ENCODE data around the gene TEX9. TPM values are rescaled to one million over a fixed set of nuclear protein-coding genes. Genes with fewer than 3 reads are reported as not detected.
"Not testable (repeated sequence)": the region's sequence is repeated elsewhere in the genome, so short reads cannot be mapped to it uniquely, and the experiment has no call there.

TEX9 gene
- 2.4 to 4.6 TPM (median 3.3 TPM) in 3 replicates for total RNA-seq
- long read RNA-seq, partial matches to known transcripts = 3 of 5 reads
- long read RNA-seq, other reads (novel, unspliced or antisense) = 2 of 5 reads

DNA sequence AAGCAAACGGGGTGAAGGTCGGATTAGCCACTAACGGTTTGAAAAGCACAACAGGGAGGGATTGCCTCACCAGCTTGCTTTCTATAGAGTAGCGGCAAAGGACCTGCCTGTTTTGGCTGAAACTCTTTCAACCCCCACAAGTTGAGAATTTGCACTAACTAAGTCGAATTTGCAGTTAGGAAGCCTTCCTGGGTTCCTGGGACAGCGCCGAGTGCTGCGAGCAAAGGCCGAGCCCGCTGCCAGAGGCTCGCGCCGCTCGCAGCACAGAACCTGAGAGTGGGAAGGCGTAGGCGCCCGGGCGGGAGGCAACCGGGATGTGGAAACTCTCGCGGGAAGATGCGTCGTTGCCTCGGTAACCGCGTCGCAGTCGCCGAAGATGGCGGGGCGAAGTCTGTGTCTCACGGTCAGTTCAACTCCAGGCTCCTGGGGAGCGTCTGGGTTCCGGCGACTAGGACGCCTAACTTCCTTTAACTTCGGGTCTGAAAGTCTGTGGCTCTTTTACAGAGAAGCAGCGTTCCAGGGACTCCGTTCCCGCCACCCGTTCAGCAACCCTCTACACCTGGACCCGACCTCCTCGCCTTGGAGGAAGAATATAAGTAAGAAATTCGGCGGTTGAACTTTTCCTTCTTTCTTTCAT, at the start of gene TEX9:
TEX9 (plus strand) TSS at position 352 of the 637 bp plus-strand sequence; CDS start at position 377, 25 bp downstream.
- peak within 1 kb of the TSS; percentile 89 for H3K4me3 Mint-ChIP-seq (ENCODE audit: unreplicated experiment)
- peaks cover 1% of the 10 kb centered on the region for H3K36me3 Mint-ChIP-seq (ENCODE audit: low read depth)
- peak within 1 kb of the TSS; percentile 74 for H3K27ac Mint-ChIP-seq (ENCODE audit: unreplicated experiment)
- peaks cover 8% of the 10 kb centered on the region for H3K27me3 Mint-ChIP-seq (ENCODE audit: low read depth)
- H3K4me1 Mint-ChIP-seq (ENCODE audit: low read depth) = peaks cover 16% of the 10 kb centered on the region
- peaks cover 8% of the 10 kb centered on the region for H3K9me3 Mint-ChIP-seq (ENCODE audit: low read depth)
- TF ChIP-seq, protein P1, sequence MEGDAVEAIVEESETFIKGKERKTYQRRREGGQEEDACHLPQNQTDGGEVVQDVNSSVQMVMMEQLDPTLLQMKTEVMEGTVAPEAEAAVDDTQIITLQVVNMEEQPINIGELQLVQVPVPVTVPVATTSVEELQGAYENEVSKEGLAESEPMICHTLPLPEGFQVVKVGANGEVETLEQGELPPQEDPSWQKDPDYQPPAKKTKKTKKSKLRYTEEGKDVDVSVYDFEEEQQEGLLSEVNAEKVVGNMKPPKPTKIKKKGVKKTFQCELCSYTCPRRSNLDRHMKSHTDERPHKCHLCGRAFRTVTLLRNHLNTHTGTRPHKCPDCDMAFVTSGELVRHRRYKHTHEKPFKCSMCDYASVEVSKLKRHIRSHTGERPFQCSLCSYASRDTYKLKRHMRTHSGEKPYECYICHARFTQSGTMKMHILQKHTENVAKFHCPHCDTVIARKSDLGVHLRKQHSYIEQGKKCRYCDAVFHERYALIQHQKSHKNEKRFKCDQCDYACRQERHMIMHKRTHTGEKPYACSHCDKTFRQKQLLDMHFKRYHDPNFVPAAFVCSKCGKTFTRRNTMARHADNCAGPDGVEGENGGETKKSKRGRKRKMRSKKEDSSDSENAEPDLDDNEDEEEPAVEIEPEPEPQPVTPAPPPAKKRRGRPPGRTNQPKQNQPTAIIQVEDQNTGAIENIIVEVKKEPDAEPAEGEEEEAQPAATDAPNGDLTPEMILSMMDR (IDR thresholded peaks at IDR 0.05) = no peak
- DNase-seq (ENCODE audit: low spot score) = peak; percentile 95

DNA sequence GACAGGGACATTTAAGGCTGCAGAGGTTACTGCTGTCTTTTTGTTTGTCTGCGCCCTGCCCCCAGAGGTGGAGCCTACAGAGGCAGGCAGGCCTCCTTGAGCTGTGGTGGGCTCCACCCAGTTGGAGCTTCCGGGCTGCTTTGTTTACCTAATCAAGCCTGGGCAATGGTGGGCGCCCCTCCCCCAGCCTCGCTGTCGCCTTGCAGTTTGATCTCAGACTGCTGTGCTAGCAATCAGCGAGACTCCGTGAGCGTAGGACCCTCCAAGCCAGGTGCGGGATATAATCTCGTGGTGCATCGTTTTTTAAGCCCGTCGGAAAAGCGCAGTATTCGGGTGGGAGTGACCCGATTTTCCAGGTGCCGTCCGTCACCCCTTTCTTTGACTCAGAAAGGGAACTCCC, 48.7 kb upstream of the TEX9 start:
- not testable (repeated sequence) for H3K36me3 Mint-ChIP-seq (ENCODE audit: low read depth); H3K27me3 Mint-ChIP-seq (ENCODE audit: low read depth); H3K4me3 Mint-ChIP-seq (ENCODE audit: unreplicated experiment); H3K4me1 Mint-ChIP-seq (ENCODE audit: low read depth); H3K27ac Mint-ChIP-seq (ENCODE audit: unreplicated experiment); DNase-seq (ENCODE audit: low spot score)
- H3K9me3 Mint-ChIP-seq (ENCODE audit: low read depth) = peaks cover 17% of the 10 kb centered on the region

DNA sequence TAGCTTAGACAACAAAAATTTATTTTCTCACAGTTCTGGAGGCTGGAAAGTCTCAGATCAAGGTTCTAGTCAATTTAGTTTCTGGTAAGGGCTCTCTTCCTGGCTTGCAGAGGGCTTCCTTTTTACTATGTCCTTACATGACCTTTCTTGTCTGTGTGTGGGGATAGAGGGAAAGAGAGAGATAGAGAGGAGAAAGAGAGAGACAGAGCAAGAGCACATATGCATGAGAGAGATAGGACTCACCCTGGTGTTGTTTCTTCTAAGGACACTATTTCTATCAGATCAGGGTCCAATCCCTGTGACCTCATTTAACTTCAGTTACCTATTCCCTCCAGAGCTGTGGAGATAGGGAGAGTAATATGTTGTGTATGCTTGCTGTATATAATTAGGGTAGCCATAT, 44.9 kb upstream of the TEX9 start:
- Mint-ChIP-seq H3K36me3 (ENCODE audit: low read depth) (no peaks in the 10 kb centered on the region), H3K4me3 (ENCODE audit: unreplicated experiment) (no peak overlapping the region), H3K27ac (ENCODE audit: unreplicated experiment) (no peak overlapping the region), H3K4me1 (ENCODE audit: low read depth) (no peaks in the 10 kb centered on the region), H3K9me3 (ENCODE audit: low read depth) (peaks cover 17% of the 10 kb centered on the region), H3K27me3 (ENCODE audit: low read depth) (peaks cover 8% of the 10 kb centered on the region)
- DNase-seq (ENCODE audit: low spot score) = no peak
- TF ChIP-seq, protein P1 (IDR thresholded peaks at IDR 0.05) = no peak

DNA sequence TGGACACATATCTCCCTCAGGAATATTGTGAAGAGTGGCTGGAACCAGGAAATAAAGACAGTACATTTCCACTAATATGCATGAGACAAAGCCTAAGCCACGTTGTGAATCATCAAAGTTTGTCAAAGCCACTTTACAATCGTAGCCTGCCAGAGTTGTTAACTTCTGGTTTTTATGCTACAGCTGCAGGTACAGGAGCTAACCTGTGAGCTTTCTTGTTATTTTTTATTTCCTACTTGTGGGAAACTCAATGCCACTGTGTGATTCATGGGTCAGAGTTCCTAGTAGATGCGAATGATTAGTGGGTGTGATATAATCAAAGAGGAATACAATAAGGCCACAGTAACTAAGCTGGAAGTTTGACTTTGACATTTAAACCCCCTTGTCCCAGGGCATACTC, 44.4 kb upstream of the TEX9 start:
- TF ChIP-seq, protein P1 (IDR thresholded peaks at IDR 0.05) = no peak
- no peak overlapping the region for H3K4me3 Mint-ChIP-seq (ENCODE audit: unreplicated experiment)
- H3K9me3 Mint-ChIP-seq (ENCODE audit: low read depth) = peaks cover 17% of the 10 kb centered on the region
- DNase-seq (ENCODE audit: low spot score) = no peak
- peaks cover 8% of the 10 kb centered on the region for H3K27me3 Mint-ChIP-seq (ENCODE audit: low read depth)
- no peak overlapping the region for H3K27ac Mint-ChIP-seq (ENCODE audit: unreplicated experiment)
- no peaks in the 10 kb centered on the region for H3K36me3 Mint-ChIP-seq (ENCODE audit: low read depth)
- H3K4me1 Mint-ChIP-seq (ENCODE audit: low read depth) = no peaks in the 10 kb centered on the region

DNA sequence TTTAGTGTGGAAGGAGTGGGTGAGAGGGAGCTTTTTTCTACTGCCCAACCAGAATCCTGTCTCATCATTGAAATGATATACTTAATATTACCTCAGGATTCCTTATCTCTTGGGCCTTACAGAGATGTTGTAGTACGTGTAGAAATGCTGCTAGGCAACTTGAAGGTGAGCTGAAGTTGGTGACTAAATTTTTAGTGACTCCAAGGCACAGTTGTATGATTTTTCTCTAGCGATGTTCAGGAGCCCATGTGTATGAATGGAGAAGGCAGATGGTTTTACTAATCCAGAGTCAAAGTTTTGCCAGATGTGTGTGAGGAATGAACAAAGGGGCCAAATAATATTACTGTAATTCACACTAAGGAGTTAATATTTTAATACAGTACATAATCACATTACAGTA, 42.8 kb upstream of the TEX9 start:
- no peaks in the 10 kb centered on the region for H3K36me3 Mint-ChIP-seq (ENCODE audit: low read depth)
- H3K9me3 Mint-ChIP-seq (ENCODE audit: low read depth) = peaks cover 13% of the 10 kb centered on the region
- no peak overlapping the region for H3K4me3 Mint-ChIP-seq (ENCODE audit: unreplicated experiment)
- H3K4me1 Mint-ChIP-seq (ENCODE audit: low read depth) = no peaks in the 10 kb centered on the region
- no peak for DNase-seq (ENCODE audit: low spot score)
- H3K27me3 Mint-ChIP-seq (ENCODE audit: low read depth) = peaks cover 8% of the 10 kb centered on the region
- TF ChIP-seq, protein P1 (IDR thresholded peaks at IDR 0.05) = no peak
- H3K27ac Mint-ChIP-seq (ENCODE audit: unreplicated experiment) = no peak overlapping the region

DNA sequence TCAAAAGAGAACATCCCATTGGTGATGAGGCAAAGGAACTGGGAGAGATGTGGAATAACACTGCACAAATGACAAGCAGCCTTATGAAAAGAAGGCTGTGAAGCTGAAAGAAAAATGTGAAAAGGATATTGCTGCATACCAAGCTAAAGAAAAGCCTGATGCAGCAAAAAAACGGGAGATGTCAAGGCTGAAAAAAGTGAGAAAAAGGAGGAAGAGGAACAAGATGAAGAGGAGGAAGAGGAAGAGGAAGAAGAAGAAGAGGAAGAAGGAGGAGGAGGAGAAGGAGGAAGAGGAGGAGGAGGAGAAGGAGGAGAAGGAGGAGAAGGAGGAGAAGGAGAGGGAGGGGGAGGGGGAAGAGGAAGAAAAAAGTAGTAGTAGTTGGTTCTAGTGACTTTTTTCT, 41.8 kb upstream of the TEX9 start:
- peaks cover 5% of the 10 kb centered on the region for H3K9me3 Mint-ChIP-seq (ENCODE audit: low read depth)
- DNase-seq (ENCODE audit: low spot score) = no peak
- no peaks in the 10 kb centered on the region for H3K36me3 Mint-ChIP-seq (ENCODE audit: low read depth)
- no peaks in the 10 kb centered on the region for H3K4me1 Mint-ChIP-seq (ENCODE audit: low read depth)
- H3K27me3 Mint-ChIP-seq (ENCODE audit: low read depth) = peaks cover 8% of the 10 kb centered on the region
- H3K27ac Mint-ChIP-seq (ENCODE audit: unreplicated experiment) = no peak overlapping the region
- TF ChIP-seq, protein P1 (IDR thresholded peaks at IDR 0.05) = no peak
- no peak overlapping the region for H3K4me3 Mint-ChIP-seq (ENCODE audit: unreplicated experiment)
